Osteoblast (primary cell): ENCODE data around the gene CNOT6. TPM values are rescaled to one million over a fixed set of nuclear protein-coding genes. Genes with fewer than 3 reads are reported as not detected.
A peak's percentile ranks its signal among the peaks of the same experiment; 100 is the strongest.

Source experiments
- DNase-seq: peaks from one replicate; pipeline ENCODE4 v3.0.0; 2011; ENCODE audit warnings: low spot score, mixed read lengths; ENCODE audit not compliant: insufficient read length; ENCODE audit errors: missing footprints
- H2AFZ ChIP-seq: 2 replicates; pipeline ENCODE4 v1.6.0; 2011; ENCODE audit warnings: mild to moderate bottlenecking, low read length
- H3K27ac ChIP-seq: 2 replicates; pipeline ENCODE4 v1.5.1; 2011; ENCODE audit warnings: mild to moderate bottlenecking, low read depth, low read length, moderate library complexity
- H3K27me3 ChIP-seq: 2 replicates; pipeline ENCODE4 v1.6.0; 2012; ENCODE audit warnings: mild to moderate bottlenecking, control low read depth, inconsistent platforms, low read length, moderate library complexity; ENCODE audit not compliant: insufficient read depth
- H3K36me3 ChIP-seq: 2 replicates; pipeline ENCODE4 v1.5.1; 2011; ENCODE audit warnings: mild to moderate bottlenecking, low read length, control low read depth, moderate library complexity; ENCODE audit not compliant: insufficient read depth
- H3K4me1 ChIP-seq: 2 replicates; pipeline ENCODE4 v1.5.1; 2011; ENCODE audit warnings: mild to moderate bottlenecking, low read length, control low read depth, moderate library complexity; ENCODE audit not compliant: insufficient read depth
- H3K4me2 ChIP-seq: 2 replicates; pipeline ENCODE4 v1.6.0; 2011; ENCODE audit warnings: mild to moderate bottlenecking, low read length; ENCODE audit not compliant: insufficient read depth
- H3K4me3 ChIP-seq: fragments of 200-600 bp; sonication (generic); 3 replicates; pipeline ENCODE4 v1.5.1; 2012; ENCODE audit warnings: mild to moderate bottlenecking, low read length, inconsistent platforms; ENCODE audit not compliant: insufficient read depth
- H3K79me2 ChIP-seq: 2 replicates; pipeline ENCODE4 v1.6.0; 2012; ENCODE audit warnings: mild to moderate bottlenecking, low read length, control low read depth, inconsistent platforms; ENCODE audit not compliant: insufficient read depth
- H3K9me3 ChIP-seq: 2 replicates; pipeline ENCODE4 v1.5.1; 2011; ENCODE audit warnings: low read depth, low read length, control low read depth
- H4K20me1 ChIP-seq: 2 replicates; pipeline ENCODE4 v1.6.0; 2012; ENCODE audit warnings: mild to moderate bottlenecking, low read length, control low read depth; ENCODE audit not compliant: insufficient read depth
- CTCF ChIP-seq: IDR thresholded peaks from 2 replicates; pipeline ENCODE4 v1.5.1; 2011; ENCODE audit warnings: mild to moderate bottlenecking, low read depth, low read length, moderate library complexity; ENCODE audit errors: extremely low read depth
- total RNA-seq: library from RNA; depleted of rRNA; stranded (reverse); fragments of >200 nt; gene quantifications from 2 replicates; pipeline ENCODE4 v1.2.3, GENCODE V29; 2012

Gene CNOT6
- total RNA-seq, 1 donor, result 8.3 TPM

GRCh38 chr5:180605554-180606214 lies 111.5 kb downstream of the CNOT6 start:
- no peaks in the 10 kb centered on the region for H3K9me3 ChIP-seq
- H3K27me3 ChIP-seq, result no peaks in the 10 kb centered on the region
- no peaks in the 10 kb centered on the region for H3K4me1 ChIP-seq
- no peak overlapping the region for H3K4me2 ChIP-seq
- no peak overlapping the region for H3K4me3 ChIP-seq
- no peak overlapping the region for H2AFZ ChIP-seq
- peak; percentile 86 for TF ChIP-seq CTCF
- peak; percentile 93 for DNase-seq
- no peak overlapping the region for H3K27ac ChIP-seq
- no peaks in the 10 kb centered on the region for H3K79me2 ChIP-seq
- H4K20me1 ChIP-seq, result no peaks in the 10 kb centered on the region
- H3K36me3 ChIP-seq, result no peaks in the 10 kb centered on the region

GRCh38 chr5:180606215-180606785 lies 112.1 kb downstream of the CNOT6 start:
- Histone ChIP-seq H4K20me1 (no peaks in the 10 kb centered on the region), H3K27ac (no peak overlapping the region), H3K9me3 (no peaks in the 10 kb centered on the region), H3K27me3 (no peaks in the 10 kb centered on the region), H2AFZ (peak overlapping the region; percentile 3), H3K36me3 (no peaks in the 10 kb centered on the region), H3K4me1 (no peaks in the 10 kb centered on the region), H3K79me2 (no peaks in the 10 kb centered on the region), H3K4me2 (no peak overlapping the region), H3K4me3 (no peak overlapping the region)
- TF ChIP-seq CTCF, result no peak
- peak; percentile 27 for DNase-seq

GRCh38 chr5:180607861-180608571 lies 113.8 kb downstream of the CNOT6 start:
- Histone ChIP-seq H3K79me2 (no peaks in the 10 kb centered on the region), H3K4me3 (no peak overlapping the region), H3K9me3 (no peaks in the 10 kb centered on the region), H3K27ac (no peak overlapping the region), H3K4me2 (no peak overlapping the region), H3K4me1 (no peaks in the 10 kb centered on the region), H2AFZ (no peak overlapping the region), H4K20me1 (no peaks in the 10 kb centered on the region), H3K27me3 (no peaks in the 10 kb centered on the region), H3K36me3 (no peaks in the 10 kb centered on the region)
- TF ChIP-seq CTCF, result no peak
- DNase-seq, result no peak

GRCh38 chr5:180608572-180609310 lies 114.6 kb downstream of the CNOT6 start:
- Histone ChIP-seq H3K36me3 (no peaks in the 10 kb centered on the region), H4K20me1 (no peaks in the 10 kb centered on the region)

More at GRCh38 chr5:180608572-180609310, 114.6 kb downstream of the CNOT6 start:
- no peaks in the 10 kb centered on the region for H3K79me2 ChIP-seq
- no peaks in the 10 kb centered on the region for H3K4me1 ChIP-seq
- H3K27me3 ChIP-seq, result no peaks in the 10 kb centered on the region
- H3K9me3 ChIP-seq, result no peaks in the 10 kb centered on the region
- no peak overlapping the region for H3K27ac ChIP-seq
- no peak for TF ChIP-seq CTCF
- peak; percentile 72 for DNase-seq
- H3K4me2 ChIP-seq, result no peak overlapping the region
- no peak overlapping the region for H3K4me3 ChIP-seq
- H2AFZ ChIP-seq, result no peak overlapping the region
